ENCODE results near the gene MGAT4B.

DNA sequence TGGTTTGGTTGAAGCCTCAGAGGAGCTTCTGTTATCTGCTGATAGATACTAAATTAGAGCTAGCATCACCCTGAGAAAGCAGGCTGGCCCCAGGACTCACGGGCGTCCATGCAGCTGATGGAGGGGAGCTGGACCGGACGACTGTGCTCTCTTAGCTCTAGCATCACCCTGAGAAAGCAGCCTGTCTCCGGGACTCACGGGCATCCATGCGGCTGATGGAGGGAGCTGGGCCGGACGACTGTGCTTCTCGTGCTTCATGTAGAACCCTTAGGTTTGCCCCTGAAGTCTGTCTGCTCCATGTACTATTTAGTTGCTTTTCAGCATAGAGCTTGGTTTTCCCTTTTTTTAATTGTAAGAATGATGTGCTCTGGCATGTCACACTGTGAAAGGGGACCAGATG is 29.2 kb downstream of the MGAT4B start:
- TF ChIP-seq CTCF (conservative IDR thresholded peaks at IDR 0.05) (no peak), ZFX (IDR thresholded peaks at IDR 0.05) (no peak)
